SH-SY5Y (cell line): Measurements from ENCODE around the gene BAZ1A.

Source experiments
- GATA2 ChIP-seq: IDR thresholded peaks from 2 replicates; pipeline ENCODE4 v1.6.1; 2011; ENCODE audit warnings: mild to moderate bottlenecking, low read depth, low read length
- GATA3 ChIP-seq: IDR thresholded peaks from 2 replicates; pipeline ENCODE4 v1.6.1; 2011; ENCODE audit warnings: low read depth, mild to moderate bottlenecking, low read length, moderate library complexity

Gene BAZ1A

DNA sequence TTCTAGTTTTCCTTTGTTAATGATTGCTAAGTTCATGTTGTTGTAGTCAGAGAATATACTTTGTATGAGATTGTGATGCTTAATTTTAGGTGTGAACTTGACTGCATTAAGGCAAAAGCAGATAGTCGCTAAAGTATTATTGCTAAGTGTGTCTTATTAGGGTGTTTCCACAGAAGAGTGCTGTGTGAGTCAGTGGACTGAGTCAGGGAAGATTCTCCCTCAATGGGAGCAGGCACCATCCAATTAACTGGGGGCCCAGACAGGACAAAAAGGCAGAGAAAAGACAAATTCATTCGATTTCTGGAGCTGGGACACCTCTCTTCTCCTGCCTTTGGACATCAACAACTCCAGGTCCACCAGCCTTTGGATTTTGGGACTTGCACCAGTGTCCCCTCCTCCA, 48.5 kb downstream of the BAZ1A start:
- TF ChIP-seq GATA2, result no peak
- TF ChIP-seq GATA3, result no peak

- no peak for TF ChIP-seq GATA2
- no peak for TF ChIP-seq GATA3
Measured at GRCh38 chr14:34824826-34825225, 50.3 kb downstream of the BAZ1A start.

- no peak for TF ChIP-seq GATA3
Measured at GRCh38 chr14:34824256-34824655, 50.9 kb downstream of the BAZ1A start.

GRCh38 chr14:34817768-34818167, 57.4 kb downstream of the BAZ1A start:
- no peak for TF ChIP-seq GATA3
- no peak for TF ChIP-seq GATA2

GRCh38 chr14:34810028-34810427, 65.1 kb downstream of the BAZ1A start:
- TF ChIP-seq GATA3 (no peak), GATA2 (no peak)

- TF ChIP-seq GATA3 (no peak), GATA2 (no peak)
Measured at GRCh38 chr14:34806257-34806656, 68.9 kb downstream of the BAZ1A start.

GRCh38 chr14:34804933-34805332, 70.2 kb downstream of the BAZ1A start:
- TF ChIP-seq GATA2 (no peak), GATA3 (no peak)

- TF ChIP-seq GATA3, result no peak
- no peak for TF ChIP-seq GATA2
Measured at GRCh38 chr14:34797747-34798583, 77.2 kb downstream of the BAZ1A start.

DNA sequence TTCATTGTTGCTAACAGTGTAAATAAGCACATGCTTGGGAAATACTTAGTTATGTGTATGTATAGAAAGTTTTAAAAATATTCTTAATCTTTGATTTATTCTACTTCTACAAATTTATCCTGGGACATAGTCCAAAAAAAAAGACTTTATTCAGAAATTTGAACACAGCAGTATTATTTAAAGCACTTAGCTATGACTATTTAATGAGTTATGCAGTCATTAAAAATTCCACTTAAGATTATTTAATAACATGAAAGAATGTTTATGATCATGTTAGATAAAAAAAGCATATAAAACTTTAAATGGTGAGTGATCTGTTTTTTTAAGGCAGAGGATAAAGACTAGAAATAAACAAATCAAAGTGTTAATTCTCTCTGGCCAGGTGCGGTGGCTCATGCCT, 78.3 kb downstream of the BAZ1A start:
- TF ChIP-seq GATA3 (no peak), GATA2 (no peak)

DNA sequence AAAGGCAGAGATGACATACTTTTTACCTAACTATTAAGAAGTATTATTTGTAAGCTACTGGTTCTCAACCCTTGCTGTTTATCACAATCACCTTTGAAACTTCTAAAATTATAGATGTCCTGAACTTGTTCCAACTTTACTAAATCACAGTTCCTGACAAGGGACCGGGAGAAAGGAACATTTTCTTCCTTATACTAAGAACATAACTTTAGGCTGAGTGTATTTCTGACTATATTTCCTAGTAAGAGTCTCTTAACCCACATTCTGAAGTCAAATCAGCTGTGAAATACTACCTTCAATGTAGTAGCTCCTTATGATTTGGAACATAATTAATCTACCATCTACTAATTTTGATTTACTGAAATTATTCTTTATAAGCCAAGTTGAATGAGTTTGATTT, 80.2 kb downstream of the BAZ1A start:
- TF ChIP-seq GATA3, result no peak
- TF ChIP-seq GATA2, result no peak

DNA sequence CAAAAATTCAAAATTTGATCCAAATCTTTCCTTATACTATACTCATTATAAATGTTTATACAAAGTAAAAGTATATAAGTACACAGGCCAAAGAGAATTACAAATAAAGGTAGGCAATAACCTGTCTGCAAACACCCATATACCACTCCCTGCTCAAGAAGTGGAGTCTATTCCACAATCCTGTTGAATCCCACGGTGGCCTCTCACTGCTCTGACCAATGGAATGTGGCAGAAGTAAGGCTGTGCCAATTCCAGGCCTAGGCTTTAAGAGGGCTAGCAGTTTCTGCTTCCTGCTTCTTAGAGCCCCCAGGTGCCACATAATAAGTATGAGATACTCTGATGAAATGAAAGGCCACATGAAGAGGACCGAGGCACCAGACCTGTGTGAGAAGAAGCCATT, 80.9 kb downstream of the BAZ1A start:
- TF ChIP-seq GATA2 (no peak), GATA3 (no peak)

- TF ChIP-seq GATA2, result no peak
- no peak for TF ChIP-seq GATA3
Measured at GRCh38 chr14:34792598-34792997, 82.6 kb downstream of the BAZ1A start.

DNA sequence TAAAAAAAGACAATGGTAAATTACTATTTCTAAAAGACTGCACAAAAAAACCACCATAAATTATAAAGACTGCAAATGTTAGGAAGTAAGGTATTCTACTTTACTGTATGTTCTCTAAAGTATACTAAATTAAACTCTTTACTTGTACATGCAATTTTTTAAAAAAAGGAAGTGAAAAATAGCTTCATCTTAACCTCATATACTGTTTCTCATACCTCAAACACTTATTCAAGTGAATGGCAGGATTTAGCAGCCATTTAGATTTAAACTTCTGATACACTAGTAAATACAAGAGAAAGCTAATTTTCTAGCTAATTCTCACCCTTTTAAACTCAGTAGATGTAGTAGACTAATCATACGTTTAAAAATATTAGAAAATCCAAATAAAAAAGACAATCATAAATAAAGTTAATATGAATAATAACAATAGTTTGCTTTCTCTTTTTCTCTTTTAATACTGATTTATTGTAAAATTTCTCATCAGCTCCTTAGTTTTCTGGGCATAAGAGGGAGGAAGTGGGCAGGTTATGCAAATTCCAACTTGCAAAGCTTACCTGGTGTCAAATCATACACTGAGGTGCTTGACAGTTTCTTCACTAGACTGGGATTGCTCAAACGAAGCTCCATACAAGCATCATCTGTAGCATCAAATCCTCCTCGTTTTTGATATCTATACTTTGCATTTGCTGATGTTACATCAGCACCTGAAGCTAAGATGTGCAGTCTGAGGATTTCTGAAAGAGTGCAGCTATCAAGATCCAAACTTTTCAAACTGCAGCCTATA, 89.7 kb downstream of the BAZ1A start:
- TF ChIP-seq GATA2 (no peak), GATA3 (no peak)

GRCh38 chr14:34782031-34782430, 93.1 kb downstream of the BAZ1A start:
- no peak for TF ChIP-seq GATA3
- no peak for TF ChIP-seq GATA2

GRCh38 chr14:34781242-34781641, 93.9 kb downstream of the BAZ1A start:
- no peak for TF ChIP-seq GATA3
- TF ChIP-seq GATA2, result no peak
